ES-I3 (cell line): Measurements from ENCODE around the gene APIP.

Source experiments
- H3K36me3 ChIP-seq: 2 replicates; pipeline ENCODE4 v1.6.1; 2013; ENCODE audit warnings: mild to moderate bottlenecking, low read length, control low read depth, moderate library complexity; ENCODE audit not compliant: insufficient read depth
- H3K4me1 ChIP-seq: 2 replicates; pipeline ENCODE4 v1.6.1; 2013; ENCODE audit warnings: mild to moderate bottlenecking, control low read depth, low read length; ENCODE audit not compliant: insufficient read depth
- H3K9ac ChIP-seq: 2 replicates; pipeline ENCODE4 v1.6.1; 2013; ENCODE audit warnings: low read depth, mild to moderate bottlenecking, low read length, moderate library complexity
- H3K9me3 ChIP-seq: 2 replicates; pipeline ENCODE4 v1.6.1; 2013; ENCODE audit warnings: mild to moderate bottlenecking, low read length, moderate library complexity; ENCODE audit not compliant: control insufficient read depth, insufficient read depth

Gene APIP

GRCh38 chr11:34887260-34887659 lies 28.9 kb downstream of the APIP start:
- H3K9me3 ChIP-seq: no peaks in the 10 kb centered on the region
- no peaks in the 10 kb centered on the region; the same call in 1 of the 2 replicates for H3K36me3 ChIP-seq

GRCh38 chr11:34886609-34887008 lies 29.6 kb downstream of the APIP start:
- Histone ChIP-seq H3K9me3 (no peaks in the 10 kb centered on the region), H3K4me1 (no peaks in the 10 kb centered on the region), H3K9ac (no peak overlapping the region), H3K36me3 (no peaks in the 10 kb centered on the region; the same call in 1 of the 2 replicates)

More at GRCh38 chr11:34887260-34887659, 28.9 kb downstream of the APIP start:
- Histone ChIP-seq H3K9ac (no peak overlapping the region), H3K4me1 (no peaks in the 10 kb centered on the region)

- H3K4me1 ChIP-seq: no peaks in the 10 kb centered on the region
- no peaks in the 10 kb centered on the region for H3K9me3 ChIP-seq
- H3K9ac ChIP-seq: no peak overlapping the region
- H3K36me3 ChIP-seq: peaks cover 3% of the 10 kb centered on the region; the same call in 1 of the 2 replicates
Observed at GRCh38 chr11:34881900-34882299, 34.3 kb downstream of the APIP start.

- H3K36me3 ChIP-seq: peaks cover 7% of the 10 kb centered on the region
- H3K9ac ChIP-seq: no peak overlapping the region
- H3K9me3 ChIP-seq: no peaks in the 10 kb centered on the region
- H3K4me1 ChIP-seq: no peaks in the 10 kb centered on the region
Observed at GRCh38 chr11:34877375-34877975, 38.7 kb downstream of the APIP start.

GRCh38 chr11:34874202-34874601 lies 42.0 kb downstream of the APIP start:
- Histone ChIP-seq H3K36me3 (peaks cover 7% of the 10 kb centered on the region; the same call in 1 of the 2 replicates), H3K9ac (no peak overlapping the region), H3K4me1 (no peaks in the 10 kb centered on the region), H3K9me3 (no peaks in the 10 kb centered on the region)

DNA sequence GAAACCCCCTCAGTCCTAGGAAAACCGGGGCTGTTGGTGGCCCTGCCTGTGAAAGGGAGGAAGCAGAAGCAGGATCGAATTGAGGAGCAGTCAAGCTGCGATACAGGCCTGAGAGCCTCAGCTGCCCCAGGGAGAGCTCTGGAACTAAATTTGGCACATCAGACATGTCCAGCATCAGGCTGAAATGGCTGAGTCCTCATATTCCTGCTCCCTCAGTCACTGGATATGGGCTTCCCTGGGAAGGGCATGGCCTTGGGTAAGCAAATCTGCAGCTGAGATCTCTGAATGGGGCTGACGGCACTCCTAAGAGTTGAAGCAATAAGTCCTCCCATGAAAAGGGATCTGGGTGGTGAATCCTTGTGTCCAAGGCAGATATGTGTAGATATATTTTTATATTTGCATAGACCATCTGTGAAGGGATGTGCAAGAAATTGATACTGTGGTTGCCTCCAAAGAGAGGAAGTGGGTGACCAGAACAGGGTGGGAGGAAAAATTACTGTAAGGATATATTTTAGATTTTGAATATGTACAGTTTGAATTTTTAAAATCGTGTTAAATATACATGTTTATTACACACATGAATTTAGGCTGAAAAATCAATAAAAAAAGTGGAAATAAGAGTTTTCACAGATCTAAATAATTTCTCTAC lies 45.5 kb downstream of the APIP start:
- Histone ChIP-seq H3K4me1 (no peaks in the 10 kb centered on the region), H3K9me3 (no peaks in the 10 kb centered on the region), H3K9ac (no peak overlapping the region), H3K36me3 (peaks cover 4% of the 10 kb centered on the region; the same call in 1 of the 2 replicates)

DNA sequence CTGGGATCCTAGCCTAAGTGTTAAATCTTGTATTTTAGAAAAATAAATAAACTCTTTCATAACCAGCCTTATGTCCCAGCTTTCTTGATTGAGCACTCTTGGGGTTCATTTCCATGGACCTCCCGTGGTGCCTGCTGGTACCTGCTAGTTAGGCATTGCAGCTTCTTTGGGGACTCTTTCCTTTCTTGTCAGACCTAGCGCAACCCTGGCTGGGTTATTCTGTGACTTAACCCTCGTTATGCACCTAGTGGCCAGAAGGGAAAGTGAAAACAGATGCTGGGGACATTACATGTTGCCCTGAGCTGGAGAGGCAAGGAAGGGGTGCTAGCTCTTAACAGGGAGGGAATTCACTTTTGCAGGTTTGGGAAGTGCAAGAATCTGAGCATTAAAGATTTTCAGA lies 46.8 kb downstream of the APIP start:
- H3K36me3 ChIP-seq: no peaks in the 10 kb centered on the region; the same call in 1 of the 2 replicates
- H3K9me3 ChIP-seq: no peaks in the 10 kb centered on the region
- no peaks in the 10 kb centered on the region for H3K4me1 ChIP-seq
- no peak overlapping the region for H3K9ac ChIP-seq

DNA sequence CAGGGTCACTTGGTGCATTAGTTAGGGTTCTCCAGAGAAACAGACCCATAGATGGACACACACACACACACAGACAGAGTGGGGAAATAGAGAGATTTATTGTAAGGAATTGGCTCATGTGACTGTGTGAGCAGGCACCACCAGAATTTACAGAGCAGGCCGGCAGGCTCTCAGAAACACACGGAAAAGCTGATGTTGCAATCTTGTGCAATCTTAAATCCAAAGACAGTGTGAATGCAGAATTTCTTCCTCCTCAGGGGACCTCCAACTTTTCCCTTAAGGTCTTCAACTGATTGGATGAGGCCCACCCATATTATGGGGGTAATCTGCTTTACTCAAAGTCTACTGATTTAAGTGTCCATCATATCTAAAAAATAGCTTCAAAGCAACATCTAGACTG lies 49.8 kb downstream of the APIP start:
- H3K9me3 ChIP-seq: no peaks in the 10 kb centered on the region

DNA sequence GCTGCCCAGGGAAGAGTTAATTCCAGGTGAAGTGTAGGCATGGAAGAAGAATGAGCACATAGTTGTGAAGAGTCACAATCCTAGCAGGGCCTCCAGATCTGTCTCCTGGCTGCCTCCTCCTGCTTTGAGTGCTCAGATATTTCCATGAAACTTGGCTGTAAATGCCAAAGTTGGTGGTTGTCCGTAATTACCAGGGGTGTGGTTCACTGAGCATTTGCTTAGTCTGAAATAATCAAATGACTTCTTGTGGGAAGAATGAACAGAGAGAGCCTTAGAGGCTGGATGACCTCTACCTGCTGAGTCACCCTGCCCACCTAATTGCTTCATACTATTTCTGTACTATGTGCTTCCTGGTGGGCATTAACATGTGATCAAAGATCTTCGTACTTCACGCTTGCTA lies 50.9 kb downstream of the APIP start:
- no peaks in the 10 kb centered on the region for H3K36me3 ChIP-seq
- H3K9ac ChIP-seq: no peak overlapping the region
- no peaks in the 10 kb centered on the region for H3K4me1 ChIP-seq
- H3K9me3 ChIP-seq: no peaks in the 10 kb centered on the region

More for the DNA sequence above, 49.8 kb downstream of the APIP start:
- no peaks in the 10 kb centered on the region for H3K36me3 ChIP-seq
- no peaks in the 10 kb centered on the region for H3K4me1 ChIP-seq
- no peak overlapping the region for H3K9ac ChIP-seq

DNA sequence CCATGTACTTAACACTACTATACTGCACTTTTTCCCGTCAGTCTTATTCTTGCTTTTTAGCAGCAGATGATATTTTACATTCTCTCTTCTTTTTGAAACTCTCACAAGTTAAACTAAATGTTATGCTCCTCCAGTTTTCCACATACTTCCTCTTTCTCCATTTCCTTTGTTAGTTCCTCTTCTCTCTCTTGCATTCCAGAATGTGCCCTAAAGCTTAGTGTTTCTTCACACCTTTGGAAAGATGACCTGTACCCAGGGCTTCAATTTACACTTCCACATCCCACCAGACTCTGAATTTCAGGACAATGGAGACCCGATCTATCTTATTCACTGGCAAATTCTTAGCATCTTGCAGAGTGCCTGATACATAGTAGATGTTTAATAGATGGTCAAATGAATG lies 51.8 kb downstream of the APIP start:
- Histone ChIP-seq H3K4me1 (no peaks in the 10 kb centered on the region), H3K9ac (no peak overlapping the region), H3K9me3 (no peaks in the 10 kb centered on the region), H3K36me3 (no peaks in the 10 kb centered on the region)

DNA sequence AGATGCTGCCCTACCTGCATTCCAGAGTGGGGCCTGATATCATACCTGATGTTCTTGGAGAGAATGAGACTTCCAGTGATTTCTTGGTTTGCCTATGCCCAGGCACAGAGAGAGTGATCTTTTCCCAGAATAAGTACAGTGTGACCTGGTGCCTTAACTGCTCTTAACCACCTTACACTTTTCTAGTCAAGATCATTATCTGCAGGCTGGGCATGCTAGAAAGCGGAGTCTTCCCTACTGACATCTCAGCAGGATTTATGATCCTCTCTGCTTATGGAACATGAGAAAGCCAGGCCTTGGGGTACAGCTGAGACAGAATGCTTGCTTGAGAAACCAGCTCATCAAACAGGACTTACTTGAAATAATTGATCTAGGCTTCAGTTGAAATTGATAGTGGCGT lies 53.1 kb downstream of the APIP start:
- no peaks in the 10 kb centered on the region for H3K36me3 ChIP-seq
- H3K4me1 ChIP-seq: no peaks in the 10 kb centered on the region

DNA sequence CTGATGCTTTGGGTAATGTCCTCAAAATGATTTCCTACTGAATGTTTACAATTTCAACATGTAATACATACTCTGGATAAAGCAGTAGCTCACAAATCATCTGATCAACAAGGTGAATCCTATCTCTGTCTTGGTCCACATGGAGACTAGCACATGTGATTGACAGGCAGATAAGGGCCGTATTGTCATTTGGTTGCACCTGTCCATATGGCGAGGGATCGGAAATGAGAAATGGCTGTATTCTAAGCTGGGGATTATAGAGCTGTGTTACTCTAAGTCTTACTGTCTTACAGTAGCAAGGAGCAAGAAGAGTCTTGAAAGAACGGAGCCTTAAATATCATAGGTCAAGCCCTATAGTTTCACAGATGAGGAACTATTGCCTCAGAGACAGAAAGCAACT lies 55.7 kb downstream of the APIP start:
- no peaks in the 10 kb centered on the region for H3K9me3 ChIP-seq
- H3K9ac ChIP-seq: no peak overlapping the region
- no peaks in the 10 kb centered on the region for H3K4me1 ChIP-seq
- no peaks in the 10 kb centered on the region for H3K36me3 ChIP-seq

More for the DNA sequence above, 53.1 kb downstream of the APIP start:
- Histone ChIP-seq H3K9me3 (no peaks in the 10 kb centered on the region), H3K9ac (no peak overlapping the region)

DNA sequence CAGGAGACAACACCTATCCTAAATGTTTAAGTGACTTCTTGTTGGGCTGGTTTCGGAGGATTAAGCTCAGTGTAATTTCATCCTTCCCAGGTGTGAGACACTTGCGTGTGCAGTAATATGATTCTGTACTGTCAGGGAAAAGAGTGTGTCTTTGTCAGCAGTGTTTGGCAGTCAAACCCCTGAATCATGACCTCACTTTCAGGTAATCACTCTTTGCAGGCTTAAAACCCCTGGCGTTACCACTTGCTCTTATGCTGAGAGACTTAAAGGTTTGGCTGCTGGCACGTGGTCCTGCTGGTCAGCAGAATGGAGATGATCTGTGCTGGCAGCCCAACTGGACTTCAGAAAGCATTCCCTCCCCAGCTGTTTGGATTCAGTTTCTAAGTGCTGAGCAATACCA lies 56.1 kb downstream of the APIP start:
- Histone ChIP-seq H3K9me3 (no peaks in the 10 kb centered on the region), H3K36me3 (no peaks in the 10 kb centered on the region), H3K9ac (no peak overlapping the region), H3K4me1 (no peaks in the 10 kb centered on the region)

DNA sequence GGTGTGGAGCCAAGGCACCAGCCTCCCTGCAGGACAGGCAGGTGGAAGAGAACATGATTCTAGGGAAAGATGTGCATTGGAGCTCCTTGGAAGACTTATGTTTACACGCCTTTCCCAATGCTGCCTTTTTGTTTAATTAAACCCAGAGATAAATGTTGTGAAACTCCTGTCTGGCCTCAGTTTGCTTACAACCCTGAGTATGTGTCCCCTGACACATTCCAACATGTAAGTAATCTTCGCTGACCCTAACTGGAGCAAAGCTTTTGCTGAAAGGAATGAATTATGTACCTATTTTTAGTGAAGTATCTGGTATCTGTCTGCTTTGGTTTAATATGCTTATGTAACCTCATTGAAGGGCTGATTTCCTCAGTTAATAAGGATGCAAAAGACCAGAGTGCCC lies 56.7 kb downstream of the APIP start:
- H3K4me1 ChIP-seq: no peaks in the 10 kb centered on the region
- no peak overlapping the region for H3K9ac ChIP-seq
- H3K36me3 ChIP-seq: no peaks in the 10 kb centered on the region
- no peaks in the 10 kb centered on the region for H3K9me3 ChIP-seq

DNA sequence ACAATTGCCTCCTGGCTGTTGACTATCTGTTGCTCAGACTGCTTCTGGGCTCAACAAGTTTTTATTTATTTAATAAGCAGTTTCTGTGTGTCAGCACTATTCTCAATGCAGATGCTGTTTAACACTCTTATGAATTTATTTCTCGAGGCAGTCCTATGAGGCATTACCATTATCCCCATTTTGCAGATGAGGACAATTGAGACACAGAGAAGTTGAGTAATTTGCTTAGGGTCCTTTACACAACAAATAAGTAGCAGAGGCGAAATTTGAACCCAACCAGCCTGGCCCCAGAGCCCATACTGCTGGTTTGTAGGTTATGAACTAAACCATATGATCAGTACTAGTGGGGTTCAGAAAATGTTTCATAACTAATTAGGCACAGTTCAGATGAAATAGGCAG lies 58.7 kb downstream of the APIP start:
- H3K36me3 ChIP-seq: no peaks in the 10 kb centered on the region

More for the DNA sequence above, 58.7 kb downstream of the APIP start:
- Histone ChIP-seq H3K9me3 (no peaks in the 10 kb centered on the region), H3K9ac (no peak overlapping the region), H3K4me1 (no peaks in the 10 kb centered on the region)
